Neuronal stem cell (in vitro differentiated cells): ENCODE data around the gene TGIF1.
A peak's percentile ranks its signal among the peaks of the same experiment; 100 is the strongest.

Experiments used
- DNase-seq: peaks from one replicate; pipeline ENCODE4 v3.0.0-alpha.2; 2013; ENCODE audit warnings: low spot score
- H2AFZ ChIP-seq: one replicate; pipeline ENCODE4 v1.6.1; 2013; ENCODE audit warnings: mild to moderate bottlenecking, low read length, inconsistent platforms
- H2AK5ac ChIP-seq: 2 replicates; pipeline ENCODE4 v1.6.1; 2013; ENCODE audit warnings: low read depth, mild to moderate bottlenecking, inconsistent platforms, low read length, moderate library complexity, mixed read lengths
- H2BK120ac ChIP-seq: 2 replicates; pipeline ENCODE4 v1.6.1; 2013; ENCODE audit warnings: low read depth, mild to moderate bottlenecking, inconsistent platforms, low read length, moderate library complexity, mixed read lengths
- H2BK12ac ChIP-seq: one replicate; pipeline ENCODE4 v1.6.1; 2013; ENCODE audit warnings: low read length, inconsistent platforms
- H2BK15ac ChIP-seq: 2 replicates; pipeline ENCODE4 v1.6.1; 2013; ENCODE audit warnings: mild to moderate bottlenecking, low read length, inconsistent platforms, mixed read lengths
- H2BK5ac ChIP-seq: one replicate; pipeline ENCODE4 v1.6.1; 2013; ENCODE audit warnings: inconsistent platforms, mild to moderate bottlenecking, low read length, moderate library complexity
- H3K14ac ChIP-seq: one replicate; pipeline ENCODE4 v1.6.1; 2013; ENCODE audit warnings: low read length, inconsistent platforms
- H3K18ac ChIP-seq: 2 replicates; pipeline ENCODE4 v1.6.1; 2013; ENCODE audit warnings: low read length, inconsistent platforms
- H3K23ac ChIP-seq: 2 replicates; pipeline ENCODE4 v1.6.1; 2013; ENCODE audit warnings: low read depth, mild to moderate bottlenecking, mixed read lengths, low read length, inconsistent platforms; ENCODE audit not compliant: poor library complexity
- H3K27ac ChIP-seq: replicated peaks from 3 replicates; pipeline ENCODE4 v1.5.1; 2013; ENCODE audit warnings: low read length, inconsistent platforms
- H3K27me3 ChIP-seq, 3 experiments: 2 replicates each; pipeline ENCODE4 v1.6.1; 2013; ENCODE audit warnings: low read length in 3 of 3, mild to moderate bottlenecking in 2 of 3, inconsistent platforms in 1 of 3, low read depth in 1 of 3, mixed read lengths in 1 of 3, moderate library complexity in 1 of 3; ENCODE audit not compliant: control insufficient read depth in 3 of 3, insufficient read depth in 3 of 3
- H3K36me3 ChIP-seq, 2 donors: replicated peaks in 1 of 2; 2 replicates each; pipeline ENCODE4 v1.6.1; 2013; ENCODE audit warnings: low read length in 2 of 2; ENCODE audit not compliant: control insufficient read depth in 2 of 2, insufficient read depth in 2 of 2
- H3K4ac ChIP-seq: 2 replicates; pipeline ENCODE4 v1.6.1; 2013; ENCODE audit warnings: inconsistent platforms, mild to moderate bottlenecking, low read length, moderate library complexity
- H3K4me1 ChIP-seq, 2 donors: 1 replicate in 1 of 2; 2 replicates in 1 of 2; pipeline ENCODE4 v1.6.1; 2013; ENCODE audit warnings: low read length in 2 of 2, low read depth in 1 of 2; ENCODE audit not compliant: control insufficient read depth in 2 of 2, insufficient read depth in 1 of 2
- H3K4me2 ChIP-seq: one replicate; pipeline ENCODE4 v1.6.1; 2013; ENCODE audit warnings: mild to moderate bottlenecking, low read length, inconsistent platforms; ENCODE audit not compliant: insufficient read depth, poor library complexity, severe bottlenecking
- H3K4me3 ChIP-seq, 2 donors: 2 replicates each; pipeline ENCODE4 v1.5.1; 2013; ENCODE audit warnings: low read length in 2 of 2, mild to moderate bottlenecking in 2 of 2, inconsistent platforms in 1 of 2, moderate library complexity in 1 of 2
- H3K79me1 ChIP-seq: one replicate; pipeline ENCODE4 v1.6.1; 2013; ENCODE audit warnings: low read depth, mild to moderate bottlenecking, inconsistent platforms, low read length, moderate library complexity
- H3K9ac ChIP-seq: one replicate; pipeline ENCODE4 v1.6.1; 2013; ENCODE audit warnings: mild to moderate bottlenecking, low read depth, low read length, inconsistent platforms; ENCODE audit not compliant: poor library complexity
- H3K9me3 ChIP-seq, 2 donors: replicated peaks in 1 of 2; 2 replicates each; pipeline versions ENCODE3 to v1.6.1; 2013; ENCODE audit warnings: low read length in 2 of 2, mild to moderate bottlenecking in 2 of 2, inconsistent platforms in 1 of 2, low read depth in 1 of 2, mixed read lengths in 1 of 2, moderate library complexity in 1 of 2; ENCODE audit not compliant: control insufficient read depth in 2 of 2, insufficient read depth in 1 of 2
- H4K8ac ChIP-seq: one replicate; pipeline ENCODE4 v1.6.1; 2013; ENCODE audit warnings: low read depth, mild to moderate bottlenecking, inconsistent platforms, low read length, moderate library complexity
- H4K91ac ChIP-seq: one replicate; pipeline ENCODE4 v1.6.1; 2013; ENCODE audit warnings: low read length, low read depth, mild to moderate bottlenecking, inconsistent platforms; ENCODE audit not compliant: poor library complexity
- WGBS, 2 donors: extraction: QIAGEN DNeasy Blood & Tissue Kit; methylation state at CpG; one replicate each; pipeline ENCODE4 v1.1.7; 2013; ENCODE audit warnings: missing lambda C conversion rate in 2 of 2, mixed read lengths in 1 of 2; ENCODE audit not compliant: insufficient read length in 2 of 2, insufficient replicate concordance in 1 of 2; ENCODE audit errors: extremely low coverage in 2 of 2; 5-methylcytosine and 5-hydroxymethylcytosine counted together

Gene TGIF1

GRCh38 chr18:3451989-3452749, 2.2 kb downstream of the TGIF1 start:
- peaks cover 6 to 20% of the 10 kb centered on the region in 2 donors for H3K36me3 ChIP-seq
- peak overlapping the region; percentile 75 for H2BK12ac ChIP-seq
- H3K4me1 ChIP-seq = peaks cover 8 to 13% of the 10 kb centered on the region in 2 donors
- peak overlapping the region; percentile 86 for H2BK15ac ChIP-seq
- peak overlapping the region; percentile 98 for H3K23ac ChIP-seq
- H3K27ac ChIP-seq = peak overlapping the region; percentile 91
- peak overlapping the region; percentile 66 for H3K4me2 ChIP-seq
- peak overlapping the region; percentile 98 for H3K9ac ChIP-seq
- no peaks in the 10 kb centered on the region for H3K27me3 ChIP-seq
- H3K79me1 ChIP-seq = peaks cover 1% of the 10 kb centered on the region
- H3K9me3 ChIP-seq = peaks cover 0 to 5% of the 10 kb centered on the region in 2 donors
- peak overlapping the region; percentile 99 for H3K18ac ChIP-seq
- peak; percentile 54 for DNase-seq
- H3K4ac ChIP-seq = peak overlapping the region; percentile 97
- H2BK120ac ChIP-seq = peak overlapping the region; percentile 73
- H2AK5ac ChIP-seq = peak overlapping the region; percentile 100
- H2AFZ ChIP-seq = peak overlapping the region; percentile 25
- no peak overlapping the region for H4K8ac ChIP-seq
- H2BK5ac ChIP-seq = peak overlapping the region; percentile 100
- peak overlapping the region; percentile 69 to 95 for H3K4me3 ChIP-seq
- WGBS, 2 donors = no CpG with 5 or more reads among the region's 53 CpGs
- peak overlapping the region; percentile 97 for H3K14ac ChIP-seq
- H4K91ac ChIP-seq = no peak overlapping the region

GRCh38 chr18:3452750-3453539, 3.0 kb downstream of the TGIF1 start:
- Histone ChIP-seq H3K4ac (no peak overlapping the region), H3K4me3 (peak overlapping the region; percentile 69 to 95), H3K4me1 (peaks cover 8 to 13% of the 10 kb centered on the region in 2 donors), H3K79me1 (peaks cover 1% of the 10 kb centered on the region), H2BK5ac (no peak overlapping the region), H3K9me3 (peaks cover 0 to 11% of the 10 kb centered on the region in 2 donors), H2AK5ac (no peak overlapping the region), H3K23ac (peak overlapping the region; percentile 98), H2BK15ac (no peak overlapping the region), H2BK120ac (peak overlapping the region; percentile 73), H3K27ac (peak overlapping the region; percentile 91), H3K4me2 (peak overlapping the region; percentile 66), H3K36me3 (peaks cover 12 to 28% of the 10 kb centered on the region in 2 donors), H4K8ac (no peak overlapping the region), H3K9ac (no peak overlapping the region), H2AFZ (no peak overlapping the region), H4K91ac (no peak overlapping the region), H3K27me3 (no peaks in the 10 kb centered on the region), H2BK12ac (no peak overlapping the region), H3K14ac (no peak overlapping the region), H3K18ac (no peak overlapping the region)
- no CpG with 5 or more reads among the region's 17 CpGs for WGBS, 2 donors
- DNase-seq = no peak

- Histone ChIP-seq H2AFZ (no peak overlapping the region), H2BK120ac (no peak overlapping the region), H3K14ac (no peak overlapping the region), H3K23ac (no peak overlapping the region), H4K8ac (no peak overlapping the region), H3K36me3 (peaks cover 13 to 36% of the 10 kb centered on the region in 2 donors), H3K4me1 (peaks cover 9 to 17% of the 10 kb centered on the region in 2 donors), H3K27me3 (no peaks in the 10 kb centered on the region), H3K4me2 (peak overlapping the region; percentile 60), H3K4ac (no peak overlapping the region), H3K9ac (no peak overlapping the region), H3K9me3 (peaks cover 0 to 19% of the 10 kb centered on the region in 2 donors), H2BK5ac (no peak overlapping the region), H2AK5ac (no peak overlapping the region), H2BK15ac (no peak overlapping the region), H3K4me3 (peak overlapping the region; percentile 69 to 95), H3K18ac (no peak overlapping the region), H4K91ac (no peak overlapping the region), H2BK12ac (no peak overlapping the region), H3K79me1 (peaks cover 1% of the 10 kb centered on the region), H3K27ac (peak overlapping the region; percentile 91)
- peak; percentile 61 for DNase-seq
- WGBS, 2 donors = no CpG with 5 or more reads among the region's 21 CpGs
These were observed 3.8 kb downstream of the TGIF1 start for GRCh38 chr18:3453540-3454364.
